HCT116 (cell line): ENCODE results near the gene FGF14.

Source experiments
- CEBPB ChIP-seq: IDR thresholded peaks from 2 replicates; pipeline ENCODE4 v1.6.1; 2012; ENCODE audit warnings: low read depth
- EGR1 ChIP-seq: IDR thresholded peaks from 2 replicates; pipeline ENCODE4 v1.6.1; 2012; ENCODE audit warnings: low read depth
- EZH2 ChIP-seq: fragments of 200-600 bp; sonication (generic); IDR thresholded peaks from 2 replicates; pipeline ENCODE4 v1.6.1; 2017; ENCODE audit warnings: antibody characterized with exemption, mixed run types
- JUND ChIP-seq: IDR thresholded peaks from 2 replicates; pipeline ENCODE4 v1.6.1; 2012
- POLR2A ChIP-seq: IDR thresholded peaks from 2 replicates; pipeline ENCODE4 v1.7.0; 2011; ENCODE audit warnings: borderline replicate concordance; ENCODE audit not compliant: insufficient read depth, insufficient read length; ENCODE audit errors: extremely low read depth
- SP1 ChIP-seq: IDR thresholded peaks from 2 replicates; pipeline ENCODE4 v1.6.1; 2012; ENCODE audit warnings: low read depth
- TF ChIP-seq, protein P1 (sequence below), 3 experiments: fragments of 200-600 bp in 1 of 3; sonication (generic) in 1 of 3; IDR thresholded peaks in 2 of 3; conservative IDR thresholded peaks in 1 of 3; 2 replicates each; pipeline ENCODE4 v1.5.1; 2012 to 2017; ENCODE audit warnings: low read depth in 2 of 3, low read length in 2 of 3, antibody characterized with exemption in 1 of 3, borderline replicate concordance in 1 of 3, control low read depth in 1 of 3, mild to moderate bottlenecking in 1 of 3, mixed read lengths in 1 of 3, mixed run types in 1 of 3, moderate library complexity in 1 of 3; ENCODE audit not compliant: insufficient read depth in 1 of 3

DNA sequence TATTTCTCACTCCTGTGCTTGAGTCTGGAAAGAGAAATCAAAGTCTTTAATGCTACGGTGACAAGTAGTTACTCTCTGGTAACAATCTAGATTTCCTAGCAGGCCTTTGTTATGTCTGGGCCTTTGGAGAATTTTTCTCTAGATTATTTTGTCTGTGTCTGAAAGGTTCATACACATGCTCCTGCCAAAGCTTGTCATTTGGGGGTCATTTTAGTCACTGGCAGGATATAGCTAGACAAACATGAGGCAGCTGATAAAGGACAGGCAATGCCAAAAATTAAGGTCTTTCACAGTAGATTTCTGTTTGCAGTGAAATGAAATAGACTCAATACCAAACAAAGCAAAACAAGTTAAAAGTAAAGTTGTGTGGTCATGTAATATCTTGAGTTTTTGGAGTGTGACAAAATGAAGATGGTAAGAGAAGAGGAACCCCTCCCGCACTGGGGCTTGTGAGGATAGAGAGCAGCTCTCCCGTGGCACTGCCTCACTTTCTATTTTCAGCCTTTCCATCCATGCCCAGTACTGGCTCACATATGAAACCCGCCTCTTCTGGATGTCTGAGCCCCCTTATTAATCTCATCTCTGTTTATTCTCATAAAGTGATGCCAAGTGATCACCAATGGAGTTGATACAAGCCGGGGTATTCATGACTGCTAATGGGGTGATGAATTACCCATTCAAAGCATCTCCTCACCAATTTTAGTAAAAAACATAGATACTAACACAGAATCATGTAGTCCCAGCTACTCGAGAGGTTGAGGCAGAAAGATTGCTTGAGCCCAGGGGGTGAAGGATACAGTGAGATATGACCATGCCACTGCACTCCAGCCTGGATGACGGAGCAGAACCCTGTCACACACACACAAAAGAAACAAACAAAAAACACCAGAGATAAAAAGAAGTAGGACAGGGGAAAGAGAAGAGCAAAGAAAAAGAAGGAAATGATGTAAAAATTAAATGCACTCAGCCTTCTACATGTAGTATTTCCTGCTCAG, 389.3 kb downstream of the FGF14 start:
- TF ChIP-seq, protein P1, sequence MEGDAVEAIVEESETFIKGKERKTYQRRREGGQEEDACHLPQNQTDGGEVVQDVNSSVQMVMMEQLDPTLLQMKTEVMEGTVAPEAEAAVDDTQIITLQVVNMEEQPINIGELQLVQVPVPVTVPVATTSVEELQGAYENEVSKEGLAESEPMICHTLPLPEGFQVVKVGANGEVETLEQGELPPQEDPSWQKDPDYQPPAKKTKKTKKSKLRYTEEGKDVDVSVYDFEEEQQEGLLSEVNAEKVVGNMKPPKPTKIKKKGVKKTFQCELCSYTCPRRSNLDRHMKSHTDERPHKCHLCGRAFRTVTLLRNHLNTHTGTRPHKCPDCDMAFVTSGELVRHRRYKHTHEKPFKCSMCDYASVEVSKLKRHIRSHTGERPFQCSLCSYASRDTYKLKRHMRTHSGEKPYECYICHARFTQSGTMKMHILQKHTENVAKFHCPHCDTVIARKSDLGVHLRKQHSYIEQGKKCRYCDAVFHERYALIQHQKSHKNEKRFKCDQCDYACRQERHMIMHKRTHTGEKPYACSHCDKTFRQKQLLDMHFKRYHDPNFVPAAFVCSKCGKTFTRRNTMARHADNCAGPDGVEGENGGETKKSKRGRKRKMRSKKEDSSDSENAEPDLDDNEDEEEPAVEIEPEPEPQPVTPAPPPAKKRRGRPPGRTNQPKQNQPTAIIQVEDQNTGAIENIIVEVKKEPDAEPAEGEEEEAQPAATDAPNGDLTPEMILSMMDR (IDR thresholded peaks at IDR 0.05 in 2 of 3, conservative IDR thresholded peaks at IDR 0.05 in 1 of 3; ENCODE audit: borderline replicate concordance in 1 of 3, insufficient read depth in 1 of 3, low read depth in 2 of 3, low read length in 2 of 3): no peak
- TF ChIP-seq POLR2A (no peak), SP1 (no peak), JUND (no peak), CEBPB (no peak), EGR1 (no peak), EZH2 (no peak)
